GM19023 (cell line): ENCODE measurements around the gene G6PC3.
"Not testable (repeated sequence)": the region's sequence is repeated elsewhere in the genome, so short reads cannot be mapped to it uniquely, and the experiment has no call there.

Source experiments
- ATAC-seq: cut with Tn5 transposase; IDR thresholded peaks from one replicate; pipeline ENCODE4 v1.9.1; 2021; ENCODE audit warnings: mild to moderate bottlenecking, moderate library complexity; ENCODE audit not compliant: unreplicated experiment

Gene G6PC3

GRCh38 chr17:44082256-44082927 is 11.9 kb downstream of the G6PC3 start:
- no peak for ATAC-seq

GRCh38 chr17:44083250-44083849 is 12.8 kb downstream of the G6PC3 start:
- ATAC-seq, result no peak

- no peak for ATAC-seq
Measured at GRCh38 chr17:44084131-44084538, 13.6 kb downstream of the G6PC3 start.

GRCh38 chr17:44084921-44085320 is 14.4 kb downstream of the G6PC3 start:
- no peak for ATAC-seq

GRCh38 chr17:44085908-44086307 is 15.4 kb downstream of the G6PC3 start:
- ATAC-seq, result no peak

- ATAC-seq, result no peak
Measured at GRCh38 chr17:44086364-44087311, 16.1 kb downstream of the G6PC3 start.

GRCh38 chr17:44087319-44087718 is 16.8 kb downstream of the G6PC3 start:
- ATAC-seq, result no peak

- no peak for ATAC-seq
Measured at GRCh38 chr17:44088254-44088653, 17.7 kb downstream of the G6PC3 start.

- no peak for ATAC-seq
Measured at GRCh38 chr17:44091200-44091997, 20.9 kb downstream of the G6PC3 start.

GRCh38 chr17:44092051-44092450 is 21.5 kb downstream of the G6PC3 start:
- no peak for ATAC-seq

GRCh38 chr17:44093231-44093900 is 22.8 kb downstream of the G6PC3 start:
- no peak for ATAC-seq

GRCh38 chr17:44094701-44095387 is 24.3 kb downstream of the G6PC3 start:
- no peak for ATAC-seq

- no peak for ATAC-seq
Measured at GRCh38 chr17:44095388-44095646, 24.8 kb downstream of the G6PC3 start.

- ATAC-seq, result no peak
Measured at GRCh38 chr17:44095647-44096496, 25.3 kb downstream of the G6PC3 start.

GRCh38 chr17:44097110-44097958 is 26.8 kb downstream of the G6PC3 start:
- no peak for ATAC-seq

- ATAC-seq, result not testable (repeated sequence)
Measured at GRCh38 chr17:44101858-44102257, 31.3 kb downstream of the G6PC3 start.

- no peak for ATAC-seq
Measured at GRCh38 chr17:44102849-44103622, 32.5 kb downstream of the G6PC3 start.
